ENCODE measurements around the gene CACNB2. TPM values are rescaled to one million over a fixed set of nuclear protein-coding genes. Genes with fewer than 3 reads are reported as not detected.

The CACNB2 gene
- total RNA-seq, 1 experiment from 2014 or later, result not detected

DNA sequence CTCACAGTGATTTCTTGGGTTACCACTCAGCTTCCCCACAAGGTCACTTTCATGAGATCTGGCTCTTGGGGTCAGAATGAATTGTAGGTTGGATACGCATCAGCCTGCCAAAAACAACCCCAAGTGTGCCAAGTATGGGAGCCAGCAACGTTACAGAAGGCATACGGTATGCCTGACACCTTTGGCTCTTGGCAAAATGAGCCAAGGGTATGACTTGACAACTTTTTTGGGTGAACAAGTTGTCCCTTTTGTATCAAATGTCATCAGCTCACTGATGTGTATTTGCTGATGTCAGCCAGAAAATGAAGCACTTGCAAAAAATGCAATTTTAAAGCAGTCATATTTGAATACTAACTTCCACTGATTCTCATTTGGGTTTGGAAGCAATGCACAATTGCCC, 168.4 kb downstream of the CACNB2 start:
- peak; percentile 42 for DNase-seq (ENCODE audit: low spot score)
- in situ Hi-C loops (cut with HindIII; ENCODE audit: low sequenced_read_pairs), result no loop called here

DNA sequence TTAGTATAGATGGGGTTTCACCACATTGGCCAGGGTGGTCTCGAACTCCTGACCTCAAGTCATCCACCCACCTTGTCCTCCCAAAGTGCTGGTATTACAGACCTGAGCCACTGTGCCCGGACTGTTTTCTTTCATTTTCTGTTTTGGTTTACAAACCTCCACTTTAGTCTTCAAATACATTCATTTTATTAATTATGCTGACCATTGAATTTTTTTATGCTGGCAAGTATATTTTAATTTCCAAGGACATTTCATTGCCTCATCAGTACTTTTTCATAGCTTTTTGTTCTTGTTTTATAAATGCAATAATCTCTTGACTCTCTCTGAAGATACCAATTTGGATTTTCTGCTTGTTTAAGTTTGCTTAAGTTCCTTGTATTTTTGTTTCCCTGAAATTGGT, 170.5 kb downstream of the CACNB2 start:
- in situ Hi-C loops (cut with HindIII; ENCODE audit: low sequenced_read_pairs), result no loop called here
- no peak for DNase-seq (ENCODE audit: low spot score)

DNA sequence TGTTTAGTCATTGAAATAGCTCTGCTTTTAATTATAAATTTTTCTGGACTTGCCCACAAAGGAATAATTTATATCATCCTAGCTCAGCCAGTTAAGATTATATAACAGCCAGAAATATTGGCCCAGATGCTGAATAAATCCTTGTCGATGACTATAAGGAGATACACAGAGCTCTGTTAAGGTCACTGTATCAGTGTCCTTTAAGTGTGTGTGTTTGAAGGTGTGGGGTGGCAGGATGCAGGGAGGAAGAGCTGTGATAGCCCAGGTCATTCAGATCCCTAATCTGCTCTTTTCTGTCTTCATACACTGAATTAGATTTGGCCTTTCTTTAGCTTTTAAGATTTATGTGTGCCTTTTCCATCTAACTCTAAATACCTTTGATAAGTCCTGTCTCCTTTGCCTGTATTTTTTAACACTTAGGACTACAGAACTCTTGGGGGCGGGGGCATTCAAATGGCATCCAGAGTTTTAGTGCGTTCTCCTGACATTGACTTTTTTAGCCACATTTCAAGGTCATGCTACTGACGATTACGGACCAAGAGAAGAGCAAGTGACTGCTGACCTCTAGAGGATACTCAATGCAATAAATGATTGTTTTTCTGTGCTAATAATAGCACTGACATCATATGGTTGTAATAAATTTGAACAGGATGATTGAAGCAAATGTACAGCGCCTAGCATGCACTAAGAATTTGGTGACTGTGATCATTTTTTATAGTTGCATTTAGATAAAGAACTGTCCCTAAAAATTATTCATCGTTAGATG, 172.3 kb downstream of the CACNB2 start:
- peak; percentile 81 for DNase-seq (ENCODE audit: low spot score)
- in situ Hi-C loops (cut with HindIII; ENCODE audit: low sequenced_read_pairs), result no loop called here

DNA sequence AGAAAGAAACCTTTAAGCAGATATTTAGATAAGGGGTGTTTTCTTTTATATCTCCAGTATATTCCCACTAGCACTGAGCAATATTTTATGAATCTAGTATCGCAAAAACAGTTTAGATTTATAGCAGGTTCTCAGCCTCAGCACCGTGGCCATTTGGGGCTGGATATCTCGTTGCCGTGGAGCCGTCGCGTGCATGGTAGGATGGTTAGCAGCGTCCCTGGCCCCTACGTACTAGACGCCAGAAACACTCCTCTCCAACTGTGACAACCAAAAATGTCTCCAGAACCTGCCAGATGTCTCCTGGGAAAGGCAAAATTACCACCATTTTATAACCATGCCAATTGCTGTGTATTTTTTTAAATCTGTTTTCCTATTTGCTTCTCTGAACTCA, 172.9 kb downstream of the CACNB2 start:
- in situ Hi-C loops (cut with HindIII; ENCODE audit: low sequenced_read_pairs), result no loop called here
- peak; percentile 45 for DNase-seq (ENCODE audit: low spot score)

GRCh38 chr10:18313626-18314025, 173.4 kb downstream of the CACNB2 start:
- in situ Hi-C loops (cut with HindIII; ENCODE audit: low sequenced_read_pairs), result no loop called here
- DNase-seq (ENCODE audit: low spot score), result no peak

- in situ Hi-C loops (cut with HindIII; ENCODE audit: low sequenced_read_pairs), result no loop called here
- no peak for DNase-seq (ENCODE audit: low spot score)
Measured at GRCh38 chr10:18319628-18320027, 179.4 kb downstream of the CACNB2 start.

DNA sequence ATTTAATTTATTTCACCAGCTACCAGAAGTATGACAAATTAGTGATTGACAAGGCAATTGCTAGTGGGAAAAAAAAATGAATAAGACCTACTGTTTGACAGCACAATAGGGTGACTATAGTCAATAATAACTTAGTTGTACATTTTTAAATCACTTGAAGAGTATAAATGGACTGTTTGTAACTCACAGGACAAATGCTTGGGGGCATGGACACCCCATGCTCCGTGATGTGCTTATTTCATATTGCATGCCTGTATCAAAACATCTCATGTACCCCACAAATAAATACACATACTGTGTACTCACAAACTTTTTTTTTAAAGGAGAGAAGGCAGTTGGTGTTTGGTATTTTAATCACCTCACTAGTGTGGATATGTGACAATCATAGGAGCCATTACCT, 181.1 kb downstream of the CACNB2 start:
- in situ Hi-C loops (cut with HindIII; ENCODE audit: low sequenced_read_pairs), result no loop called here
- no peak for DNase-seq (ENCODE audit: low spot score)

- DNase-seq (ENCODE audit: low spot score), result no peak
- in situ Hi-C loops (cut with HindIII; ENCODE audit: low sequenced_read_pairs), result no loop called here
Measured at GRCh38 chr10:18323916-18324315, 183.7 kb downstream of the CACNB2 start.

GRCh38 chr10:18325410-18325809, 185.2 kb downstream of the CACNB2 start:
- no peak for DNase-seq (ENCODE audit: low spot score)
- in situ Hi-C loops (cut with HindIII; ENCODE audit: low sequenced_read_pairs), result no loop called here

GRCh38 chr10:18325889-18326531, 185.8 kb downstream of the CACNB2 start:
- in situ Hi-C loops (cut with HindIII; ENCODE audit: low sequenced_read_pairs), result no loop called here
- no peak for DNase-seq (ENCODE audit: low spot score)

- in situ Hi-C loops (cut with HindIII; ENCODE audit: low sequenced_read_pairs), result no loop called here
- no peak for DNase-seq (ENCODE audit: low spot score)
Measured at GRCh38 chr10:18328941-18329340, 188.7 kb downstream of the CACNB2 start.

DNA sequence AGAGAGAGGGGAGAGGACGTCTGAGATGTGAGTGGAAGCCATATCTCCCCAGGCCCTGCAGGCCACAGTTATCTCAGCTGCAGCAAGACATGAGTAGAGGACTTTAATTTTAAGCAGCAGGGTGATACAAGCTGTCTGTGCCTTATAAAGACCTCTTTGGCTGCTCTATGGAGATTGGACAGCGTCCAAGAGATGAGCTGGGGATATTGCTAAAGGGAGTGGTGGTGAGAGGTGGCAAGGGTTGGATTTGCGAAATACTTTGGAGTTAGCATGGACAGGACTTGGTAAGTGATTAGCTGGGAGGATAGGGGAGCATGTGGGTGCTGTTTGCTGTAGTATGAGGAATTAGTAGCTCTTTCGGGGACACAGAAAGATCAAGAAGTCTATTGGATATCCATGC, 191.8 kb downstream of the CACNB2 start:
- in situ Hi-C loops (cut with HindIII; ENCODE audit: low sequenced_read_pairs), result no loop called here
- no peak for DNase-seq (ENCODE audit: low spot score)

- in situ Hi-C loops (cut with HindIII; ENCODE audit: low sequenced_read_pairs), result no loop called here
- no peak for DNase-seq (ENCODE audit: low spot score)
Measured at GRCh38 chr10:18332484-18332883, 192.3 kb downstream of the CACNB2 start.

- in situ Hi-C loops (cut with HindIII; ENCODE audit: low sequenced_read_pairs), result no loop called here
- DNase-seq (ENCODE audit: low spot score), result no peak
Measured at GRCh38 chr10:18333621-18334020, 193.4 kb downstream of the CACNB2 start.

DNA sequence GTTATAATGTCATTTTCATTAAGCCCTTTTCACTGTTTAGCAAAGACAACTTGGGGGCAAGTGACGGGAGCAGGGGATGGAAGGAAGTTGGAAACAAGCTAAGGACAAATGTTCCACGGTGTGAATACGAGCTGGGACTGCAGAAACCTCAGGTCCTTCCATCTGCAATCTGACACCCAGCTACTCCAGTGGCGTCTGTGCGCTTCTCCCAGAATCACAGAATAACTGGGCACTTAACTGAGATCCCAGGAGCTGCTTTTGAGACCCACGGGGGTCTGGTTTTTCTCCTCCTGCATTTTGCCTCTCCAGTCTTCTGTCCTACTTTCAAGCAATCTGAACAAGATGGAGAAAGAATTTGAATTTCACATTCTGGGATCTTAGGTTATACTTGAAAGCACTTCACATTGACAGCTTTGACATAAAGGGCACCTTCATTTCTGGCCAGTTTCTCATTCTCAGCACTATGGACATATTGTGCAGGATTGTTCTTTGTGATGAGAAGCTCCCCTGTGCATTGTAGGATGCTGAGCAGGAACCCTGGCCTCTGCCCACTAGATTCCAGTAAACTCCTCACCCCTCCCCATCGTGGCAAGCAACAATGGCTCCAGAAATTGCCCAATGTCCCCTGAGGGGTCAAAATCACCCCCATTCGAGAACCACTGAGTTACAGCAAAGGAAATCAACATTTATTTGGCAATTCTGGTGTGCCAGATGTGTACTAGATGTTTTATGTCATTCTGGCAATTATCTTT, 194.1 kb downstream of the CACNB2 start:
- in situ Hi-C loops (cut with HindIII; ENCODE audit: low sequenced_read_pairs), result no loop called here
- DNase-seq (ENCODE audit: low spot score), result no peak

DNA sequence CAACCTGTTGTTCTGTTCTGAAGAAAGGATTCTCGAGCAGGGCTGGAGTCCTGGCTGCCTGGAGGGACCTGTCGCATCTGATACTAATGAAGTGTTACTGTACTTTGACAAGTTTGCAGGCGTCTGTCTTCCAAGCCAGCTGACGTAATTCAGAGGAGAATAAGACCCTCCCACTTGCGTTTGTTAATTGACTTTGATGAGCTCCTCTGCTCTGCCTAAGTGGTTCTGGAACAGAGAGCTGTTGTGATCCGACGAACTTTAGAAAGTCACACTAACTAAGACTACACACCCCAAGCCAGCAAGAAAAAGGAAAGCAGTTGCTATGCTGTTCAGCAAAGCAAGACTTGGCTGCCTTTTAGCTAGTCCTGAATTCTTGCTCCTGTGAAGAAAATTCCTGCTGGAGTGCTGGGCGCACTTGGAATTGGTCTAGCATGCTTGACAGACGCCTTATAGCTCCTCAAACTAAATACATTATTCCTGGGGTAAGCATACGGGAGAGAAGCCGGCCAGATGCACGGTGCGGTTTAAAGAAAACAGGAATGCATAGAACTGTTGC, 200.3 kb downstream of the CACNB2 start:
- no peak for DNase-seq (ENCODE audit: low spot score)
- in situ Hi-C loops (cut with HindIII; ENCODE audit: low sequenced_read_pairs), result no loop called here

DNA sequence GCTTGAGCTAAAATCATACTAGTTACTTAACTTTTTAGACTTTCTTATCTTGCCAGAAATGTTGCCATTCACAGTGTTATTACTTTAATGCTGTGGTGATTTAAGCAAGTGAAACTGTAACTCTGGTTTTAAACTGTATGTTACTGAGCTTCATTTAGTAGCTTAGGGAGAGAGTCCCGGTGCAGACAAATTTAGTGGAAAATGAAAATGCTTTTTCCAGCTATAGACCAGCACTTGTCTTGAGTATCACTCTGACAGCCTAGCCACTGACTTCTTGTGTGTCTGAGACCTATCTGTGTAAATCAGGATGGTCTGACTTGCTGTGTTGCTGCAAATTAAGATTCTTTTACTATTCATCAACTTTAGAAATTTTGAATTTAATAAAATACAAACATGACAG, 200.8 kb downstream of the CACNB2 start:
- DNase-seq (ENCODE audit: low spot score), result no peak
- in situ Hi-C loops (cut with HindIII; ENCODE audit: low sequenced_read_pairs), result no loop called here

DNA sequence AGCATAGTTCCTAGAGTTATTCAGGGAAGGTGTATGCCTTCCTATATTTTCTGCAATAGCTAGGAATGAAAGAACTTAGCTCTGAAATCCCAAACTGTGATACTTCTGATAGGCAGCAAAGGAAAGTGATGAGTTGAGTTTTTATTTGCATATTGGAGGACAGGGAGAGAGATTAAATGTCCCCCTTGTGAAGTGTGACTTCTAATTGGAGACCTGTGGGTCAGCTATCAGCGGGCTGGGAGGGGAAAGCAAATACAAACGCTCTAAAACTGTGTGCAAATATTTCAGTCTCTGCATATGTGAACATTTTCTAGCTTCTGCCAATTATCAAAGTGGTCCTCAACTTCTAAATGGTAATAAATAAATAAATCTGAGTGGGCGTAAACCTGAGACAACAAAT, 203.3 kb downstream of the CACNB2 start:
- DNase-seq (ENCODE audit: low spot score), result no peak
- in situ Hi-C loops (cut with HindIII; ENCODE audit: low sequenced_read_pairs), result no loop called here

DNA sequence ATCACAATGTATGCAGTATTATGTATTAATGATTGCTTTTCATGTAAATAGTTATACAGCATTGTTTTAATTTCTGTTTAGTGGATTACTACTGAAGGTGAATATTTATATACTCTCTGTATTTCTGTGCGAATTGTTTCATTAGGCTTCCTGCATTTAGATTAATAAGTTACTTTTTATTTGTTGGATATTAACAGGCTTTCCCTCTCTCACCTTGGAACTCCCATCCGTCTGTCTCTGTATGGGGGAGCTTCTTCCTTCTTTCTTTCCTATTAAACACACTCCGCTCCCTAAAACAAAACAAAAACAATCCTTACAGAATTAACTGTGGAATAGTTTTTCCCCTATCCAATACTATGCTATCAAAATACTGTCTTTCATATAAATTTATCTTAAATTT, 205.1 kb downstream of the CACNB2 start:
- in situ Hi-C loops (cut with HindIII; ENCODE audit: low sequenced_read_pairs), result no loop called here

DNA sequence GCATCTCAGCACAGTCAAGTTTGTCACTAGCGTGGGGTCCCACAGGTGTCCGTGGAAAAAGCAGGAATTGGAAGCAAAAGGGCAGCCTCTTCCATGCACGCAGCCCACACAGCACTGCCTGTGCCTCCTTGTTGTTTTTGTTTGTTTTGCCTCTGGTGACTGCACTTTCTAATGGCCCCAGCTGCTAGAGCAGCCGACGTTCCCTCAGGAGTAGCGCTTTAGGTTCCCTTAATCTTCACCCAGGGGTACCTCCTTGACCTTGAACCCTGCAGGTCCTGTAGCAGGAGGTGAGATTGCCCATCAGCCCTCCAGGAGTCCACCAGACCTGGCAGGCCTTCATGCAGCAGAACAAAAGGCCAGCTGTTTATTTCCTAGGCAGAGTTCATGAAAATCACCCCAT, 210.1 kb downstream of the CACNB2 start:
- DNase-seq (ENCODE audit: low spot score), result no peak
- in situ Hi-C loops (cut with HindIII; ENCODE audit: low sequenced_read_pairs), result no loop called here

More for the DNA sequence above, 205.1 kb downstream of the CACNB2 start:
- DNase-seq (ENCODE audit: low spot score), result no peak

Data from G401 (cell line).